RPMI7951 (cell line): ENCODE measurements around the gene RAB6A. TPM values are rescaled to one million over a fixed set of nuclear protein-coding genes. Genes with fewer than 3 reads are reported as not detected.
"Not testable (repeated sequence)": the region's sequence is repeated elsewhere in the genome, so short reads cannot be mapped to it uniquely, and the experiment has no call there.

Experiments used
- DNase-seq: peaks from one replicate; pipeline ENCODE4 v3.0.0-alpha.2; 2012; ENCODE audit warnings: low read depth
- total RNA-seq: library from RNA; depleted of rRNA; stranded (reverse); fragments of >200 nt; shearing (Covaris generic); gene quantifications from 2 replicates; pipeline ENCODE4 v1.2.3, GENCODE V29; 2014; rRNA removed

Gene RAB6A
- total RNA-seq = 95.4 and 124 TPM in 2 replicates

GRCh38 chr11:73760679-73761402, at the start of gene RAB6A:
RAB6A (minus strand) TSS chr11:73761074; CDS start chr11:73760635, 439 bp downstream.
- peak; percentile 100 for DNase-seq

- no peak for DNase-seq
Observed at GRCh38 chr11:73810637-73811036, 49.8 kb upstream of the RAB6A start.

- no peak for DNase-seq
Observed at GRCh38 chr11:73808052-73808451, 47.2 kb upstream of the RAB6A start.

GRCh38 chr11:73804712-73805111, 43.8 kb upstream of the RAB6A start:
- no peak for DNase-seq

GRCh38 chr11:73801136-73801535, 40.3 kb upstream of the RAB6A start:
- DNase-seq = no peak

- no peak for DNase-seq
Observed at GRCh38 chr11:73800276-73800806, 39.5 kb upstream of the RAB6A start.

- no peak for DNase-seq
Observed at GRCh38 chr11:73797457-73797856, 36.6 kb upstream of the RAB6A start.

- no peak for DNase-seq
Observed at GRCh38 chr11:73795925-73796632, 35.2 kb upstream of the RAB6A start.

GRCh38 chr11:73792584-73792983, 31.7 kb upstream of the RAB6A start:
- no peak for DNase-seq

GRCh38 chr11:73789279-73789670, 28.4 kb upstream of the RAB6A start:
- DNase-seq = no peak

GRCh38 chr11:73787643-73788558, 27.0 kb upstream of the RAB6A start, which contains the start of gene MRPL48:
MRPL48 (plus strand) TSS chr11:73787874; CDS start chr11:73787972, 98 bp downstream.
- DNase-seq = peak; percentile 96

- DNase-seq = no peak
Observed at GRCh38 chr11:73787051-73787642, 26.3 kb upstream of the RAB6A start.

- DNase-seq = not testable (repeated sequence)
Observed at GRCh38 chr11:73785467-73785866, 24.6 kb upstream of the RAB6A start.

GRCh38 chr11:73784734-73785133, 23.9 kb upstream of the RAB6A start:
- DNase-seq = no peak

- no peak for DNase-seq
Observed at GRCh38 chr11:73784080-73784634, 23.3 kb upstream of the RAB6A start.

GRCh38 chr11:73783483-73784020, 22.7 kb upstream of the RAB6A start:
- no peak for DNase-seq

GRCh38 chr11:73781303-73781702, 20.4 kb upstream of the RAB6A start:
- no peak for DNase-seq

- DNase-seq = peak; percentile 99
Observed at GRCh38 chr11:73779084-73779902, 18.4 kb upstream of the RAB6A start.

GRCh38 chr11:73770811-73771210, 9.9 kb upstream of the RAB6A start:
- not testable (repeated sequence) for DNase-seq

GRCh38 chr11:73766763-73767162, 5.9 kb upstream of the RAB6A start:
- no peak for DNase-seq
